ENCODE measurements around the gene G6PC1. TPM values are rescaled to one million over a fixed set of nuclear protein-coding genes. Genes with fewer than 3 reads are reported as not detected.
"Not testable (repeated sequence)": the region's sequence is repeated elsewhere in the genome, so short reads cannot be mapped to it uniquely, and the experiment has no call there.

The G6PC1 gene
- total RNA-seq, 1 donor from 2014 or later: not detected

DNA sequence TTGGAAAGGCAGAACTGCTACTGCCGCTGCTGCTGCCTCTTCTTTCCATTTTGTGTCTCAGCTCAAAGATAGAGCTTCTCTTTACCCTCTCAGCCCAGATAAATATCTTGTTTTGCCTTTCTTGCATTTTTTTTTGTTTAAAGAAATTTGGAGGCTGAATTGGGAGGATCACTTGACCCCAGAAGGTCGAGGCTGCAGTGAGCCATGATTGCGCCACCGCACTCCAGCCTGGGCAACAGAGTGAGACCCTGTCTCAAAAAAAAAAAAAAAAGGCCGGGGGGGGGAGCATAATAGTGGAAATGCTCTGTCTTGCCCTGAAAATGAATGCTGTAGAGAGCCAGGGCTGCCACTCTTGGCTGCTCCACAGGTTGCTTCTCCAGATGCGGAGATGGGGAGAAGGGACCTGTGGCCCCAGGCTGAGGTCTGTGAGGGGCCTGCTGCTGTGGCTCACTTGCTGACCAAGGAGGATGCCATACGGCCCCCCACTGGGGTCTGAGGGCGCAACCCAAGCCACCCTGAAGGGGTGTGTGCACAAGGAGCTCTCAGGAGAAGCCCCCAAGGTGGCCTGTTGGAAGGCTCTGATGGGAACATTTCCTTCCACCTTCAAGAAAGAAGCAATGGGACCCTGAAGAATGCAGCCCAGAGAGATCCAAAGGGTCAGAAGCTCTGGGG lies 21.5 kb upstream of the G6PC1 start:
- no peak for DNase-seq (ENCODE audit: low read depth, low spot score)
- Mint-ChIP-seq H3K9me3 (no peaks in the 10 kb centered on the region), H3K36me3 (ENCODE audit: low read depth) (no peaks in the 10 kb centered on the region), H3K27ac (ENCODE audit: unreplicated experiment) (no peak overlapping the region), H3K4me3 (no peak overlapping the region), H3K27me3 (ENCODE audit: low read depth) (peaks cover 53% of the 10 kb centered on the region), H3K4me1 (peaks cover 6% of the 10 kb centered on the region)
- TF ChIP-seq, protein P1, sequence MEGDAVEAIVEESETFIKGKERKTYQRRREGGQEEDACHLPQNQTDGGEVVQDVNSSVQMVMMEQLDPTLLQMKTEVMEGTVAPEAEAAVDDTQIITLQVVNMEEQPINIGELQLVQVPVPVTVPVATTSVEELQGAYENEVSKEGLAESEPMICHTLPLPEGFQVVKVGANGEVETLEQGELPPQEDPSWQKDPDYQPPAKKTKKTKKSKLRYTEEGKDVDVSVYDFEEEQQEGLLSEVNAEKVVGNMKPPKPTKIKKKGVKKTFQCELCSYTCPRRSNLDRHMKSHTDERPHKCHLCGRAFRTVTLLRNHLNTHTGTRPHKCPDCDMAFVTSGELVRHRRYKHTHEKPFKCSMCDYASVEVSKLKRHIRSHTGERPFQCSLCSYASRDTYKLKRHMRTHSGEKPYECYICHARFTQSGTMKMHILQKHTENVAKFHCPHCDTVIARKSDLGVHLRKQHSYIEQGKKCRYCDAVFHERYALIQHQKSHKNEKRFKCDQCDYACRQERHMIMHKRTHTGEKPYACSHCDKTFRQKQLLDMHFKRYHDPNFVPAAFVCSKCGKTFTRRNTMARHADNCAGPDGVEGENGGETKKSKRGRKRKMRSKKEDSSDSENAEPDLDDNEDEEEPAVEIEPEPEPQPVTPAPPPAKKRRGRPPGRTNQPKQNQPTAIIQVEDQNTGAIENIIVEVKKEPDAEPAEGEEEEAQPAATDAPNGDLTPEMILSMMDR (conservative IDR thresholded peaks at IDR 0.05): no peak

DNA sequence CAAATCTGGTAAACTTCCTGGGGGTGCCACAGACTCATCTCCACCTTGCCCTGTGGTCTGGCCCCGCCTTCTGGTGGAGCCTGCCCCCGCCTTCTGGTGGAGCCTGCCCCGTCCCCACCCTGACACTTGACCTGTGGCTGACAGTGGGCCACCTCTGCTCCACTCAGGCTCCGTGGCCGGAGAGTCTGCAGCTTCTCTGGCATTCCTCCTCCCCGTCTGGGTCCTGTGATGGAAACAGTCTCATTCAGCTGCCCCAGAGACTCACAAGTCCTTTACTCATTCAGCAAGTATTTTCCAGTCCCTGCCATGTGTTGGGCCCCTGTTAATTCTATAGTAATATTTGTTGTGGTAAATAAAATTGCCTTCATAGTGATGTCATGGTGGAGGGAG lies 21.0 kb upstream of the G6PC1 start:
- Mint-ChIP-seq H3K36me3 (ENCODE audit: low read depth) (no peaks in the 10 kb centered on the region), H3K4me3 (no peak overlapping the region), H3K9me3 (no peaks in the 10 kb centered on the region), H3K27me3 (ENCODE audit: low read depth) (peaks cover 53% of the 10 kb centered on the region), H3K27ac (ENCODE audit: unreplicated experiment) (no peak overlapping the region), H3K4me1 (peaks cover 6% of the 10 kb centered on the region)
- DNase-seq (ENCODE audit: low read depth, low spot score): no peak
- TF ChIP-seq, protein P1 (conservative IDR thresholded peaks at IDR 0.05): no peak

DNA sequence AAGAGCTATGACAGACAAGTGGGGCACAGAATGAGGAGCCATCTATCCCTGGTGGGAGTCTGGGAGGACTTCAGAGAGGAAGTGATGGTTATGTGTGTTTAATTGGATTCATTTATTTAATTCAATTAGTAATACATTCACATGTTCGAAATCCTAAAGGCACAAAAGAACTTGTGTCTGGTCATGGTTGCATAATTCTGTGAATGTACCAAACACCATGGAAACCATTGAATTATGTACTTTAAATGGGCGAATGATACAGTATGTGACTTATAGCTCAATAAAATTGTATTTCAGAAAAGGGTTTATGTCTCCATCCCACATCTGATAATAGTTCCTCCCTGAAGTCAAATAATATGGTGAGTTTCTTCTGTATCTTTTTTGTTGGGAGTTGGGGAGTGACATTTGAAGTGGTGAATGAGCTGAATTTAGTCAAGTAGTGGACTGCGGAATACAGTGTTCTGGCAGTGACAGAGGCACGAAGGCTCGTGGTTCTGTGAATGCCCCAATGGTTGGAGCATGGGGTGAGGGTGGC lies 19.8 kb upstream of the G6PC1 start:
- DNase-seq (ENCODE audit: low read depth, low spot score): no peak
- peaks cover 6% of the 10 kb centered on the region for H3K4me1 Mint-ChIP-seq
- H3K27ac Mint-ChIP-seq (ENCODE audit: unreplicated experiment): no peak overlapping the region
- TF ChIP-seq, protein P1 (conservative IDR thresholded peaks at IDR 0.05): no peak
- H3K4me3 Mint-ChIP-seq: no peak overlapping the region
- H3K27me3 Mint-ChIP-seq (ENCODE audit: low read depth): peaks cover 47% of the 10 kb centered on the region
- H3K36me3 Mint-ChIP-seq (ENCODE audit: low read depth): no peaks in the 10 kb centered on the region
- no peaks in the 10 kb centered on the region for H3K9me3 Mint-ChIP-seq

DNA sequence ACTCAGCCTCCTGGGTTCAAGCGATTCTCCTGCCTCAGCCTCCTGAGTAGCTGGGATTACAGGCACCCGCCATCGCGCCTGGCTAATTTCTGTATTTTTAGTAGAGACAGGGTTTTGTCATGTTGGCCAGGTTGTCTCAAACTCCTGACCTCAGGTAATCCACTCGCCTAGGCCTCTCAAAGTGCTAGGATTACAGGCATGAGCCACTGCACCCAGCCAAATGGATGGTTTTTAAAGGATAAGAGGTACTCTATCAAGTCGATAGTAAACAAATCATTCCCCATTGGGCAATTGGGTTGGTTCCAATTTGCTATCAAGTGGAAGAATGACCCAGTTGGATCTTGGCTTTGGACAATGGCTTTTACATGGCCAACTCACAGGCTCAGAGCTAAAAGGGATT lies 18.9 kb upstream of the G6PC1 start:
- not testable (repeated sequence) for H3K27ac Mint-ChIP-seq (ENCODE audit: unreplicated experiment); H3K9me3 Mint-ChIP-seq; H3K36me3 Mint-ChIP-seq (ENCODE audit: low read depth); DNase-seq (ENCODE audit: low read depth, low spot score); H3K4me3 Mint-ChIP-seq; H3K4me1 Mint-ChIP-seq
- peaks cover 45% of the 10 kb centered on the region for H3K27me3 Mint-ChIP-seq (ENCODE audit: low read depth)

DNA sequence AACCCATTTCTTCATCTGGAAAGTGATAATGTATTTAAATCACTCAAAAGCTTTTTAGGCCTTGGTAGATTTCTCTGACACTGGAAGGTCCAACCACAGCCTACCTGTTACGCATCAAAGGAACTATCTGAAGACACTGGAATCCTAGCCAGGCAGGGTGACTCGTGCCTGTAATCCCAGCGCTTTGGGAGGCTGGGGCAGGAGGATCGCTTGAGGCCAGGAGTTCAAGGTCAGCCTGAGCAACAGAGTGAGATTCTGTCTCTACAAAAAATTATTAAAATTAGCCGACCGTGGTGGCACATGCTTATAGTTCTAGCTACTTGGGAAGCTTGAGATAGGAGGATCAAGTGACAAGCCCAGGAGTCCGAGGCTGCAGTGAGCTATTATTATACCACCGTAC lies 18.4 kb upstream of the G6PC1 start:
- no peak for DNase-seq (ENCODE audit: low read depth, low spot score)
- H3K27ac Mint-ChIP-seq (ENCODE audit: unreplicated experiment): no peak overlapping the region
- H3K4me3 Mint-ChIP-seq: no peak overlapping the region
- H3K36me3 Mint-ChIP-seq (ENCODE audit: low read depth): no peaks in the 10 kb centered on the region
- peaks cover 41% of the 10 kb centered on the region for H3K27me3 Mint-ChIP-seq (ENCODE audit: low read depth)
- no peaks in the 10 kb centered on the region for H3K9me3 Mint-ChIP-seq
- TF ChIP-seq, protein P1 (conservative IDR thresholded peaks at IDR 0.05): no peak
- peaks cover 6% of the 10 kb centered on the region for H3K4me1 Mint-ChIP-seq

DNA sequence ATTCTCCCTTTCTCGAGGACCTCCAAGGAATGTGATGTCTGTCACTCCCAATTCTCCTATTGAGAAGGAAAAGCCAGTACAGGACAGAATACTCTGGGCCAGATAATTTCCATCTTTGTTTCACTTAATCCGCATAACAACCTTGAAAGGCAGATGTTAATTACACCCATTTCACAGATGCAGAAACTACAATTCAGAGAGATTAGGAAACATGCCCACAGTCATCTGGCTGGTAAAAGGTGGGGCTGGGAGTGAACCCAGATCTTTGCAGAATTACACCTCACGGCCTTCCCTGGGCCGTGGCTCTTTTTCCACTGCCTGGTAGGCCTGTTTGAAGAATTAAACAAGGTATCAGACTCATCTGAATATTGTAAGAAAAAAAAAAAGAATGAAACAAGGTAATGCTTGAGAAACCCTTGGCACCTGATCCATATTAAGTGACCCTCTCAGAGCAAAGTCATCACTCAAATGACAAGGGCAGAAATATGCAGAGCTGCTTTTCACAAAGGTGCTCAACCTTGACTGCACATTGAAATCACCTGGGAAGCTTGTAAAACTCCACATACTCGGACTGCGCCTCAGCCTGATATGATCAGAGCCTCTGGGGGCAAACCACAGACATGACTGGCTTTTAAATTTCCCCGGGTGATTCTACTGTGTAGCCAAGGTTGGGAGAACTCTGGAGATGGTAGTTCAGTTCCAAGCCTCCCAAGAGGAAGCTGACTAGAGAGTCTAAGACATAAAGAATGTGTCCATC lies 16.6 kb upstream of the G6PC1 start:
- Mint-ChIP-seq H3K27ac (ENCODE audit: unreplicated experiment) (no peak overlapping the region), H3K4me1 (no peaks in the 10 kb centered on the region), H3K27me3 (ENCODE audit: low read depth) (peaks cover 22% of the 10 kb centered on the region), H3K4me3 (no peak overlapping the region), H3K9me3 (no peaks in the 10 kb centered on the region), H3K36me3 (ENCODE audit: low read depth) (no peaks in the 10 kb centered on the region)
- TF ChIP-seq, protein P1 (conservative IDR thresholded peaks at IDR 0.05): no peak
- no peak for DNase-seq (ENCODE audit: low read depth, low spot score)

DNA sequence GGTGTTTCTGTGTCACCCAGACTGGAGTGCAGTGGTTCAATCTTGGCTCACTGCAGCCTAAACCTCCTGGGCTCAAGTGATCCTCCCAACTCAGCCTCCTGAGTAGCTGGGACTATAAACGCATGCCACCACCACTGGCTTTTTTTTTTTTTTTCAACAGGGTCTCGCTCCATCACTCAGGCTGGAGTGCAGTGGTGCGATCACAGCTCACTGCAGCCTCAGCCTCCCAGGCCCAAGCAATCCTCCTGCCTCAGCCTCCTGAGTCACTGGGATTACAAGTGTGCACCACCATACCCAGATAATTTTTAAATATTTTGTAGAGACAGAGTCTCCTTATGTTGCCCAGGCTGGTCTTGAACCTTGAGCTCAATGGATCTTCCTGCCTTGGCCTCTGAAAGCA lies 14.8 kb upstream of the G6PC1 start:
- not testable (repeated sequence) for DNase-seq (ENCODE audit: low read depth, low spot score); H3K27ac Mint-ChIP-seq (ENCODE audit: unreplicated experiment); H3K36me3 Mint-ChIP-seq (ENCODE audit: low read depth); H3K27me3 Mint-ChIP-seq (ENCODE audit: low read depth); H3K9me3 Mint-ChIP-seq; H3K4me3 Mint-ChIP-seq; H3K4me1 Mint-ChIP-seq

All from neural crest cell (in vitro differentiated cells).